HG03378 (cell line): ENCODE results near the gene LIPE.
"Not testable (repeated sequence)": the region's sequence is repeated elsewhere in the genome, so short reads cannot be mapped to it uniquely, and the experiment has no call there.

ENCODE experiments used
- ATAC-seq: cut with Tn5 transposase; IDR thresholded peaks from one replicate; pipeline ENCODE4 v1.9.1; 2021; ENCODE audit warnings: mild to moderate bottlenecking, moderate library complexity; ENCODE audit not compliant: unreplicated experiment

The LIPE gene

GRCh38 chr19:42427313-42427712 lies at the start of gene LIPE:
TSS of gene LIPE (minus strand) at chr19:42427388. CDS start at chr19:42427149, 239 bp downstream.
- no peak for ATAC-seq

- ATAC-seq: no peak
These were observed 48.2 kb upstream of the LIPE start for GRCh38 chr19:42475366-42475765.

GRCh38 chr19:42474743-42475142 lies 47.6 kb upstream of the LIPE start:
- ATAC-seq: no peak

- no peak for ATAC-seq
These were observed 46.5 kb upstream of the LIPE start for GRCh38 chr19:42473686-42474085.

- no peak for ATAC-seq
These were observed 45.4 kb upstream of the LIPE start for GRCh38 chr19:42472402-42473147.

- no peak for ATAC-seq
These were observed 44.5 kb upstream of the LIPE start for GRCh38 chr19:42471554-42472249.

GRCh38 chr19:42469311-42470235 lies 42.4 kb upstream of the LIPE start:
- no peak for ATAC-seq

GRCh38 chr19:42468273-42468796 lies 41.1 kb upstream of the LIPE start:
- ATAC-seq: no peak

GRCh38 chr19:42467183-42467760 lies 40.1 kb upstream of the LIPE start:
- no peak for ATAC-seq

GRCh38 chr19:42466521-42467182 lies 39.5 kb upstream of the LIPE start:
- no peak for ATAC-seq

- peak; percentile 81 for ATAC-seq
These were observed 38.7 kb upstream of the LIPE start for GRCh38 chr19:42465827-42466280.

GRCh38 chr19:42461700-42462324 lies 34.6 kb upstream of the LIPE start:
- ATAC-seq: no peak

- not testable (repeated sequence) for ATAC-seq
These were observed 34.0 kb upstream of the LIPE start for GRCh38 chr19:42461231-42461630.

- no peak for ATAC-seq
These were observed 32.7 kb upstream of the LIPE start for GRCh38 chr19:42459926-42460325.

- ATAC-seq: no peak
These were observed 28.5 kb upstream of the LIPE start for GRCh38 chr19:42455621-42456081.

GRCh38 chr19:42455086-42455485 lies 27.9 kb upstream of the LIPE start:
- ATAC-seq: no peak

- no peak for ATAC-seq
These were observed 25.4 kb upstream of the LIPE start for GRCh38 chr19:42452590-42452989.

- peak; percentile 78 for ATAC-seq
These were observed 23.2 kb upstream of the LIPE start for GRCh38 chr19:42450314-42450934.

GRCh38 chr19:42448306-42448705 lies 21.1 kb upstream of the LIPE start:
- not testable (repeated sequence) for ATAC-seq
